NCI-H2107 treated with DMSO at 0.1 percent for 48 hours (cell line): ENCODE data around the gene BRD9.
"Not testable (repeated sequence)": the region's sequence is repeated elsewhere in the genome, so short reads cannot be mapped to it uniquely, and the experiment has no call there.

Experiments used
- DNase-seq: peaks from one replicate; lab custom pipeline; 2025; ENCODE audit not compliant: unreplicated experiment; lab: John Stamatoyannopoulos, UW

Gene BRD9

DNA sequence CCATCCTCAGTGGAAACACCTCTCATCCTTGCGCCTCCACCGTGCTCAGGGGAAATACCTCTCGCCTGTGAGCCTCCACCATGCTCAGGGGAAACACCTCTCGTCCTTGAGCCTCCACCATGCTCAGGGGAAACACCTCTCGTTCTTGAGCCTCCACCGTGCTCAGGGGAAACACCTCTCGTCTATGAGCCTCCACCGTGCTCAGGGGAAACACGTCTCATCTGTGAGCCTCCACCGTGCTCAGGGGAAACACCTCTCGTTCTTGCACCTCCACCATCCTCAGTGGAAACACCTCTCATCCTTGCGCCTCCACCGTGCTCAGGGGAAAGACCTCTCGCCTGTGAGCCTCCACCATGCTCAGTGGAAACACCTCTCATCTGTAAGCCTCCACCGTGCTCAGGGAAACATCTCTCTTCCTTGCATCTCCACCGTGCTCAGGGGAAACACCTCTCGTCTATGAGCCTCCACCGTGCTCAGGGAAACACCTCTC lies 46.0 kb downstream of the BRD9 start:
- not testable (repeated sequence) for DNase-seq

DNA sequence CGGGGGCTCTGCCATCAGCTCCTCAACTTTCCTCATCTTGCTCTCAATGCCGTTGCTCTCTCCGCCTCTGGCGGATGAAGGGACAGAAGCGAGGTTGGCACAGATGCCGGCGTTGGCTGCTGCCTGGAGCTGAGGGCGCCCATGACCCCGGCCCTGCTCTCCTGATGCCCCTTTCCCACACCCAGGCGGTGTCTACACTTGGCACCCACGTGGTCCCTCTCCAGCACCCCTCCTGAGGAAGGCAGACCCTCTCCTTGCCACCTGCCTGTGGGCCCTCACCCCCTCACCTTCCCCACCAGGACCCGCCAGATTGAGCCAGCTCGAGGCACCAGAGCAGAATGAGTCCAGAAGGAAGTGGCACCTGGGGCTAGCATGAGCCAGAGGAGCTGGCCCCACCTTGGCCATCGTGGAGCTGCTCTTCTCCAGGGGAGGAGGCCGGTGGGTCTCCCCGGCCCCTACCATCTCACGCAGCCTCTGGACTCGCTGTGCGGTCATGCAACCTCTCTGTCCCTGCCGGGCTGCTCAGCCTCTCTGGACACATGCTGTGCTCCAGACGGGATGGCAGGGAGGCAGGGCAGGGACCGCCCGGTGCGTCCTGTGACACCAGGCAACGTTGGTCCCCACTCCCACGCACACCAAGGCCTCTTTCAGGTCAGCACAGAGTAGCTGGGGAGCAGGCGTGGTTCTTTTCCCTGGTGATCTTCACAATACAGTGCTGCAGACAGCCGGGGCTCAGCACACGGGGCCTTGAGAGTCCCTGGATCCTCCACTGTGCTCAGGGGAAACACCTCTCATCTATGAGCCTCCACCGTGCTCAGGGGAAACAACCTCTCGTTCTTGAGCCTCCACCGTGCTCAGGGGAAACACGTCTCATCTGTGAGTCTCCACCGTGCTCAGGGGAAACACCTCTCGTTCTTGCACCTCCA lies 46.7 kb downstream of the BRD9 start:
- not testable (repeated sequence) for DNase-seq

DNA sequence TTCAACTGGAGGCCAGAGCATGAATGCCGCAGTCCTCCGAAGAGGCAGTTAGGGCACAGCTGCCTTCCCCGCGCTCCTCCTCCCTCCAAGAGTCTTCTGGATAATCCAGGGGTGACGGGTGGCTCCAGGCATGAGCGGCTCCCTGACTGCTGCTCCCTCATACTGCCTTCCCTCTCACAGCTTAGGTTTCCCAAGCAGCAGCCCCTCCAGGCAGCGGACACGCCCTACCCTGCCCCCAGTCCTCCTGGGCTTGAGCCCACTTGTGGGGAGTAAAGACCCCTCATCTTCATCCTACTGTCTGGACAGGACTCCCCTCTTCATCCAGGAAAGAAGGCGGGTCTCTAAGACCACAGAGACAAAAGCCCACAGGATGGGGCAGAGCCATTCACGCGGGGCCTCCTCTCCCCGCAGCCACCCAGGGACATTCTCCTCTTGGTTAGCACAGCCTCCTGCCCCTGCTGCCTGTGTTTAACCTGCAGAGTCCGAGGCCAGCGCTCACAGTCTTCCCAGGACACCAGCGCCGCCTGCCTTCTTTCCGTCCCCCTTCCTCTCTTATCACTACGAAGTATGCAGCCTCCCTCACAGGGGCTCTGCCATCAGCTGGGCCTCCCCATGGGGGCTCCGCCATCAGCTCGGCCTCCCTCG lies 47.4 kb downstream of the BRD9 start:
- not testable (repeated sequence) for DNase-seq

DNA sequence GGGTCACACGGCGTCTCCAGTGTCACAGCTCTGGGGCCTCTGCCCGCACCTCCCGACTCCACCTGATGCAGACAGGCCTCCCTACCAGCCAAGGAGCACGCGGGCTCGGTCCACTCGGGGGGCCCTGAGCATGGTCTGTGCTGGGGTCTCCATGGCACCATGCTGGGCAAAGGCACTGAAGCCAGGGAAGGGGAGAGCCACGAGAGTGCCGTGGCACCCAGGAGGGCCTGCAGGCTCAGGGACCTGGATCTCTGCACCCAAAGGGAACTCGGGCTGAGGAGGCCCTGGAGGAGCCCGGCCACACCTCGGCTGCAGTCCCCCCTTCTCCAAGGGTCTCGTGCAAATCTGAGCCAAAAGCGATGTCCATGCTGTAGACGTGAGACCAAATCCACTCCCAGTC lies 48.2 kb downstream of the BRD9 start:
- DNase-seq = not testable (repeated sequence)

DNA sequence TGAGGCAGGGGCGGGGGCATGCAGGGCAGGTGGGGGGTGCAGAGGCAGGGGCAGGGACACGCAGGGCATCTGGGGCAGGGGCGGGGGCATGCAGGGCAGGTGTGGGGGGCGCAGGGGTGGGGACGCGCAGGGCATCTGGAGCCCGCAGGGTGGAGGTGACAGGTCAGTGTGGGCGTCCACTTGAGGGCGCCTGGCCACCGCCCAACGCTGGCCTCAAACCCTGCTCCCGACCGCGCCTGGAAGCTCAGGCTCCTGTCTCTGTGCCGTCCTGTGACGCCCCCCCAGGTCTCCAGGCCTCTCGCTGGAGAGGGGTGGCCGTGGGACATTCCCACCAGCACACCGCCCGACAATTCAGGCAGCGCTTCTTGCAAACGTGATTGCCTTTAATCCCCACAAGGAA lies 48.7 kb downstream of the BRD9 start:
- not testable (repeated sequence) for DNase-seq

DNA sequence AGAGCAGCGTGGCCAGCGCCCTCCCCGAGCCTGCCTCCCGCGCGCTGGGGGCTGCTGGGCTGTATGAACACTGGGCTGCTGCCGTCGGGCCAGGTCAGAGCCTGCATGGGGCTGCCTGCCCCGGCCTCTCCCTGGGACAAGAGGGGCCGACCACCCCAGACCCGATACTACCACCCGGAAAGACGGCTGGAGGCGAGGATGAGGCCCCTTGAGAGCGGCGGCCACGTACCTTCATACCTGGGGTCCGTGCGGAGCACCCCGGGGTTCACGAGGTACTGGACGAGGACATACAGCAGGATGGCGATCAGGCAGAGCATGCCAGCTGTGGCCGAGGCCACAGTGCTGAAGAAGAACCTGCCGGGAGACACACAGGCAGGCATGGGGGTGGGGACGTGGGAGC lies 49.2 kb downstream of the BRD9 start:
- not testable (repeated sequence) for DNase-seq

DNA sequence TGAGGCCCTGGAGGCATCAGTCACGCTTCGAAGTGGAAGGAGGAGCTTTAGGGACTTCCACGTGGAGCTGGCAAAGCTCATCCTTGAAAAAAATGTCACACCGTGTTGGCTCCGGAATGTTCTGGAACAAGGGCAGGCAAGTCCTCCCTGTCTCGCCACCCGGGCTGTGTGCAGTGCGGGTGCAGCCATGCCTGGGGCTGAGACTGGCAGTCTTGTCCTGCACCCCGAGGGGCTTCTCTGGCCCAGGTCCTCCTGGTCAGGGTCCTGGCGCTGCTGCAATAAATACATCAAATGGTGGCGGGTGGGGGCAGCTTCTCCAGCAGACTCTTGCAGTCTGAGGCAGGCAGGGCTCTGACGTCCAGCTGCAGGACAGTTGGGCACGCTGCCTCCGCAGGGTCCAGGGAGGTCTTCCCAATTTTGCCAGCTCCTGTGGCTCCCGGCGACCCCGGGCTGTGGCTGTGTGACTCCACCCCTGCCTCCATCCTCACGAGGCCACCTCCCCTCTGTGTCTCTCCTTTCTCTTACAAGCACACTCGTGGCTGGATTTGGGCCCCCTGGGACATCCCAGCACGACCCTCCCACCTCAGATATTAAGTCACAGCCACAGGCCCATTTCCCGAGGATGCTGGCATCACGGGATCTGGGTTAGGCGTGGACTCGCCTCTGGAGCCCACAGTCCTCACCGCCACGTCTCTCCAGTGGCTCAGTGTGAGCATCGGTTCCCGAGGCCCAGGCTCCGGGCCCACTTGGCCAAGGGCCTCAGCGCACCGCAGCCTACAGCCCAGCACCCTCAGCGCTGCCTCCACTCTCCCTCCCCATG lies 50.0 kb downstream of the BRD9 start:
- DNase-seq = not testable (repeated sequence)

DNA sequence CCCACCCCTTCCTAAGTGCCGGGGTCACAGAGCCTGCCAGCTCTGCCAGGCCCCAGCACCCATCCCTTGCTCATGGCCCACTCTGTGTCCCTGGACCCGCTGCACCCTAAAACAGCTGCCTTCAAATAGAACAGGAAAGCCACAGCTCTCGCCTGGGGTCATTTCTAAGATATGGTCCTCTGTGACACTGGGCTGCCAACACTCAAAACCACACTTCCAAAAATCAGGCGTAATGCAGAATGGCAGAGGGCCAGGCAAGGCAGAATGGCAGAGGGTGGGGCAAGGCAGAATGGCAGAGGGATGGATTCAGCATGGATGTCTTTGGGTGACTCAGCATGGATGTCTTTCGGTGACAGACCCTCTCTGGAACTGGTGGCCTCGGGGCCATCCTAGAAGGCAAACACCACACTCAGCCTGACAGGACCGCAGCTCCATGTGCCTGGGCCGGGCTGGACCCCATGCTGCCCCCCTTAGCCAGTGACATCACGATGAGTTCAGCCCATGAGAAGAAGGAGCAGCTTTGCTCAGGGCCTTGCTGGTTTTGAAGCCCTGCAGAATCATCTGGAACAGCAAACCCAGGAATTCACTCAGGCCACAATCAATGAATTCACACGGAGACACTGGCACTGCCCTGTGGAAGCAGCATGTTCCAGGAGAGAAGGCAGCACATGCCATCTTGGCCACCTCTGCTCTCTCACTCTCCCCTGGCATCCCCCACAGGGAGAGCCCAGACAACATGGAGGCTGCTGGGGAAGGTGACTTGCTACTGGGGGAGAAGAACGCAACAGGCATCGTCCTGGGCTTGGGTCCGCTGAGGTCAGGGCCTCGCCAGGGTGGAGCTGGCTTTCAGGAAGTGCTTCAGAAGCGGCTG lies 50.8 kb downstream of the BRD9 start:
- not testable (repeated sequence) for DNase-seq

DNA sequence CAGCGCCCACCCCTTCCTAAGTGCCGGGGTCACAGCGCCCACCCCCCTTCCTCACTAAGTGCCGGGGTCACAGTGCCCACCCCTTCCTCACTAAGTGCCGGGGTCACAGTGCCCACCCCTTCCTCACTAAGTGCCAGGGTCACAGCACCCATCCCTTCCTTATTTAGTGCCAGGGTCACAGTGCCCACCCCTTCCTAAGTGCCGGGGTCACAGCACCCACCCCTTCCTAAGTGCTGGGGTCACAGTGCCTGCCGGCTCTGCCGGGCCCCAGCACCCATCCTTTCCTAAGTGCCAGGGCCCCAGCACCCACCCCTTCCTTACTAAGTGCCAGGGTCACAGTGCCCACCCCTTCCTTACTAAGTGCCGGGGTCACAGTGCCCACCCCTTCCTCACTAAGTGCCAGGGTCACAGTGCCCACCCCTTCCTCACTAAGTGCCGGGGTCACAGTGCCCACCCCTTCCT lies 51.6 kb downstream of the BRD9 start:
- DNase-seq = not testable (repeated sequence)

DNA sequence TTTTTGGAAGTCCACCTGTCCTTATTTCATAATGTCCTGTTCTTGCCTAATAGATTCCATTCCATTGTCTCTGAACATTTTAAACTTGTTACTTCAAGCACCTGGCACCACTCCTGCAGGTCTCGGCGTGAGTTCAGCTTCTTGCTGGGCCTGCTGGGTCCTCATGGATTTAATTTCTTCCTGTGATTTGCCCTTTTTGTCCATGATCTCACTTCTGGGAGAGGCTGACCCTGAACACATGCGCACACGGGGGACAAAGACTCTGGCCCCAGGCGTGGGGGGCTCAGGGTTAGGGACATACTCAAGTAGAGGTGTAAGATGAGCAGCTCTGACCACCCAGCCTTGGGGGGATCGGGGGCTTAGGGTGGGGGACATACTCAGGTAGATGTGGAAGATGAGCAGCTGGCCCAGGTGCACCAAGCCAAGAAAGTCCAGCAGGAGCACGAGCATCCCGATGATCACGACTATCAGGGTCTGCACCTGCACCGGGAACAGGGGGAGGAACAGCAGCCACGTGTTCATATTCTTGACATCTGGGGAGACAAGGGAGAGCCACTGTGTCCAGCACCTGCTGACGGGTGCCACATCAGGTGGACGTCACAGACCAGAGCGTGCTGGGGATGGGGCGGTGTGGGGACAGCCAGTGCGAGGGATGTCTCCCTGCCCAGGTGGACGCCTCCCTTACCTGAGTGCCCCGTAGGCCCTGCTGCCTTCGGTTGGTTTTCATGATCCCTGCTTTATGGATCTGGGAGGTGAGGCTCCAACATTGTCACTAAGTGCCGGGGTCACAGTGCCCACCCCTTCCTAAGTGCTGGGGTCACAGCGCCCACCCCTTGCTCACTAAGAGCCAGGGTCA lies 52.3 kb downstream of the BRD9 start:
- not testable (repeated sequence) for DNase-seq

DNA sequence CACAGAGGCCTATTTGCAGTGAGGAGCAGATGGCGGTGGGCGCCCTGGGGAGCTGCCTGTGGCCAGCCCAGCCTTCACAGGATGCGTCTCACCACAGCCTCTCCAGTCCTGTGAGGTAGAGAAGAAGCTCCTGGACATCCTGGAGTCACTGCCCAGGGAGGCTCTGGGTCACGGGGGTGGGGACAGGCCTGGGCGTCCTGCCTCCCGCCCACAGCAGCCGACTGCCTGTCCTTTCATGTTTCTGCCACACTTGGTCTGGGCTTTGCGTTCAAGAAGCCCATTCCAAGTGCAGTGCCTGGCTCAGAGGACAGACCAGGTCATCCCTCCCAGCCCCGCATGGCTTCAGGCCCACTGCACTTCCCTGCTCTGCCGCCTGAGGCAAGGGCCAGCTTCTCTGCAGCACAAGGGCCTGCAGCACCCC lies 54.2 kb downstream of the BRD9 start:
- not testable (repeated sequence) for DNase-seq

DNA sequence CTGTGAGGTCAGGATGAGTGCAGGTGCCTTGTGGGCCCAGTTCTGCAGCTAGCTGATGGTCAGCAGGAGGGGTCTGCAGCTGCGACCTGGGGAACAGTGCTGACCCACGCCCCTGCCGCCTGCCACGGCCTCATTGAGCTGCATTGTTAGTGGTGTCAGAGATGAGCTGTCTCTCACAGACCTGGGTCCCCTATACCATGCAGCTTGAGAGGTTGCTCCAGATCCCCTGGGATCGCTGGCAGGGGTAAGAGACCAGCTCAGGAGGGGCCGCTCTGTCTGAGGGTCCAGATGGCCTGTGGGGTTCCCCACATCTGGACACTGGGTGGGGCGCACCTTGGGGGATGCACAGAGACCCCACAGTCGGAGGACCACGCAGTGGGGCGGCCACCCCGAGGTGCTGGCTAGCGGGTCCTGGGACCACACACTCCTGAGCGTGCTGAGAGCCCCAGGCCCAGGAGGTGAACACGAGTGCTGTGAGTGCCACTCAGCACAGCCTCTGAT lies 54.9 kb downstream of the BRD9 start:
- DNase-seq = not testable (repeated sequence)

DNA sequence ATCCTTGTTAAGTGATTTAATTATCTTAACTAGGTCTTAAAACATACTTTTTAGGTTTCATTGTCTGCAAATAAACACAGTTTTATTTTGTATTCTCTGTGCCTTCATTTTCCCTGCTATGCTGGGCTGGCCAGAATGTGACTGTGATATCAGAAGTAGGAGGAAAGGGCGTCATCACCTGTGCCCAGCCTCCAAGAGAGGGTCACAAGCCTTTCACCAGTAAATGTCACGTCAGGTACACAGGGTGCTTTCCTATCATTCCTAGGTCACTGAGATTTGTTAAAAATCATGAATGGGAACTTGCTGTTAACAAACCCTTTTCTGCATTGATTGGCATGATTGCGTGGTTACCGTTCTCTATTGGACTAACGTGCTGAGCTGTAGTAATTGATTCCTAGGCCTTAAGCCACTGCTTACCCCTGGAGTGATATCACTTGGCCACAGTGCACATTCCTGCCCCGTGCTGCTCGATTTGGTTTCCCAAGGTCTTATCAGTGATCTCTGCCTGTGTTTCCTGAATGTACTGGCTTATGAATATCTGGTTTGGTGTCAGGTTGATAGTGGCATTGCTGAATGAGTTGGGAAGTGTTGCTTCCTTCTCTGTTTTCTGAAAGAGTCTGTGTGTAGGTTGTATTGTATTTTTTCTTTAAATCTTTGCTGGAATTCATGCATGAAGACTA lies 56.5 kb downstream of the BRD9 start:
- DNase-seq = not testable (repeated sequence)

DNA sequence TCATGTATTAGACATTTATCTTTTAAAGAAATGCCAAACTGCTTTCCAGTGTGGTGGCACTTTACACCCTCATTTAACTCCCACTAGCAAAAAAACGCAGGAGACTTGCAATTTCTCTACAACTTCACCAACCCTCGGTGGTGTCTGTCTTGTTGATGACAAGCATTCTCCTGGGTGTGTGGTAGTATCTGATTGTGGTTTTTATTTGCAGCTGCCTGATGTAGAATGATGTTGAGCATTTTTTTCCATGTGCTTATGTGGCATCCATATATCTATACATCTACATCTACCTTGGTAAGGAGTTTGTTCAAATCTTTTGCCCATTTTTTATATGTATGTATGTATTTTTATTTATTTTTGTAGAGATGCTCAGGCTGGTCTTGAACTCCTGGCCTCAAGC lies 58.6 kb downstream of the BRD9 start:
- DNase-seq = not testable (repeated sequence)

DNA sequence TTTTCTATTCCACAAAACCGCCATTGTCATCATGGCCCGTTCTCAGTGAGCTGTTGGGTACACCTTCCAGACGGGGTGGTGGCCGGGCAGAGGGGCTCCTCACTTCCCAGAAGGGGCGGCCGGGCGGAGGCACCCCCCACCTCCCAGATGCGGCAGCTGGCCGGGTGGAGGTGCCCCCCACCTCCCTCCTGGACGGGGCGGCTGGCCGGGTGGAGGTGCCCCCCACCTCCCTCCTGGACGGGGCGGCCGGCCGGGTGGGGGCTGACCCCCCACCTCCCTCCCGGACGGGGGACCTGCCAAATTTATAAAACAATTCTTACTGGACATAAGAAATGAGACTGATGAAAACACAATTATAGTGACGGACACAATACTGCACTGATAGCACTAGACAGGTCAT lies 64.4 kb downstream of the BRD9 start:
- not testable (repeated sequence) for DNase-seq

DNA sequence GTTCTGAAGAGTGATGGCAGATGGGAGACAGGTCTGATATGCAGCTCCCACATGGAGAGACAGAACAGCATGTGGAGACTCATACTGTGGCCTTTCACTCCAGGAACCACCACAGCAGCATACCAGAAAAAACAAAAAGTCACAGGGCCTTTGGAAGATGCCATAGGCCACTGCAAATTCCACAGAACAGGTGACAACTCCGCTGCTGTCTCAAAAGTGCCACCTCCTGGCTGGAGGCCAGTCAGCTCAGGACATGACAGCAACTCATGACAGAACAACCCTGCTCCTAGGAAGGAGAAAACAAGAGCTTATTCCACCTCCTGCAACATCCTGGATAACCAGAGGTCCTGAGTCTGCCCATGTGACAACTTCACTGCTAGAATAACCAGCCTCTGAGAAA lies 67.1 kb downstream of the BRD9 start:
- DNase-seq = not testable (repeated sequence)

DNA sequence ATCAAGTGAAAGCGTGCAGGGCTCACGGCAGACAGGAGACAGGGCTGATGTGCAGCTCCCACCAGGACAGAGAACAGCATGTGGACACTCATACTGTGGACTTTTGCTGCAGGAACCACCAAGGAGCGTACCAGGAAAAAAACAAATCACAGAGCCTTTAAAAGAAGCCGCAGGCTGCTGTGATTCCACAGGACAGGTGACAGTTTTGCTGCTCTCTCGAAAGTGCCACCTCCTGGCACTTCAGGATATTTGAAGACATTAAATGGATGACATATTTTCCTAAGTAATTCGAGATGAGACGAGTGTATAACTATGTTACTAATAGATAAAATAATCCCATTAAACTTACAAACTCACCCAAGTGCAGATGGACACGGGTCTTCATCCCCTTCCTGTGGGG lies 71.1 kb downstream of the BRD9 start:
- DNase-seq = no peak

DNA sequence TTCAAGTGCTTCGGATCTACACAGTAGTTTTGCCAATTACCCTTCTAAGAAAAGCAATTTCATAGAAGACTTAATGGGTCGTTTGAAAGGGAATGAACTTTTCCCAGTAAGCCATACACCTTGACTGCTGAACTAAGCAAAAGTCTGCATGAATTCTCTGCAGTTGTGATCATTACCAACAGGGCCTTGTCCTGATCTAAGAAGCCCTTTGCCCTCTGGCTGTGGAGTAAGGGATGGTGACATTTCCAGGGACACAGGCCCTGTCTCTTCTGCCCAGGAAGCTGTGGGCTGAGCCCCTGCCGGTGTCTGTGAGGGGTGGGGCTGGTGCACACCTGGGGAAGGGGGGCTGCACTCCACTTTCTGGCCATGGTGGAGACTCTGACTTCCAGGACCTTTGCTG lies 72.4 kb downstream of the BRD9 start:
- DNase-seq = no peak
